Heart left ventricle (tissue), 16 donors: ENCODE results near the gene UGT1A9. TPM values are rescaled to one million over a fixed set of nuclear protein-coding genes. Genes with fewer than 3 reads are reported as not detected.

Experiments used
- ATAC-seq, 4 donors: fragments of 200-7000 bp; cut with Tn5 transposase; one replicate each; pipeline ENCODE4 v1.9.1; 2020 to 2022; ENCODE audit warnings: moderate library complexity in 4 of 4, mild to moderate bottlenecking in 3 of 4, moderate number of reproducible peaks in 1 of 4
- DNase-seq, 5 donors: peaks; one replicate each; pipeline ENCODE4 v3.0.0-alpha.2; 2020
- H3K27ac ChIP-seq, 12 donors: fragments of 200-600 bp; sonication (generic) in 4 of 12; one replicate each; pipeline versions ENCODE4 v1.5.0 to v1.8.0; 2016 to 2022; ENCODE audit warnings: mild to moderate bottlenecking in 2 of 12
- H3K27me3 ChIP-seq, 9 donors: fragments of 200-600 bp; sonication (generic) in 2 of 9; one replicate each; pipeline versions ENCODE4 v1.5.1 to v1.8.0; 2016 to 2022; ENCODE audit warnings: mild to moderate bottlenecking in 3 of 9
- H3K36me3 ChIP-seq, 9 donors: fragments of 200-600 bp; sonication (generic) in 2 of 9; one replicate each; pipeline versions ENCODE4 v1.5.0 to v1.8.0; 2018 to 2022; ENCODE audit warnings: mild to moderate bottlenecking in 2 of 9
- H3K4me1 ChIP-seq, 12 donors: fragments of 200-600 bp; sonication (generic) in 4 of 12; one replicate each; pipeline versions ENCODE4 v1.5.0 to v1.8.0; 2016 to 2022; ENCODE audit warnings: mild to moderate bottlenecking in 3 of 12
- H3K4me3 ChIP-seq, 12 donors: fragments of 200-600 bp; sonication (generic) in 4 of 12; one replicate each; pipeline versions ENCODE4 v1.5.0 to v1.8.0; 2017 to 2022; ENCODE audit warnings: mild to moderate bottlenecking in 9 of 12, moderate library complexity in 4 of 12
- H3K9me3 ChIP-seq, 12 donors: fragments of 200-600 bp; sonication (generic) in 4 of 12; one replicate each; pipeline versions ENCODE4 v1.5.0 to v1.8.0; 2016 to 2022; ENCODE audit warnings: mild to moderate bottlenecking in 1 of 12
- POLR2A ChIP-seq, 2 donors: fragments of 450-650 bp; IDR thresholded peaks; one replicate each; pipeline ENCODE4 v1.6.1; 2017; ENCODE audit warnings: antibody characterized with exemption in 2 of 2, mild to moderate bottlenecking in 2 of 2, moderate library complexity in 2 of 2
- WGBS, 4 donors: extraction: QIAGEN DNeasy Blood & Tissue Kit in 2 of 4; methylation state at CpG; one replicate each; pipeline versions ENCODE4 v1.1.5 to v1.1.7; 2013 to 2018; 5-methylcytosine and 5-hydroxymethylcytosine counted together
- intact Hi-C, 10 donors: fragments of 100-400 bp; cut with DNase I; formaldehyde crosslinking; loops; one replicate each; pipeline versions ENCODE4 v1.11.1 to v1.14.2; 2022
- polyA plus RNA-seq, 2 donors: library from polyadenylated mRNA; stranded (reverse); fragments of 200-250 nt; gene quantifications; one replicate each; pipeline ENCODE4 v1.2.3, GENCODE V29; 2013
- total RNA-seq, 9 donors: library from RNA; depleted of rRNA in 2 of 9; stranded (reverse); fragments of >200 nt in 2 of 9; fragmentation: NEBNext Ultra II Directional in 3 of 9; extraction: Animal tissue kit (Norgen Biotek cat#: 25700) in 3 of 9; gene quantifications; one replicate each; pipeline versions ENCODE4 v1.1.0 to v1.2.4, GENCODE V29; 2016 to 2023
- TF ChIP-seq, protein P1 (sequence below), 12 donors: fragments of 200-600 bp; sonication (generic) in 4 of 12; IDR thresholded peaks; one replicate each; pipeline versions ENCODE4 v1.5.0 to v1.8.0; 2018 to 2022; ENCODE audit warnings: antibody characterized with exemption in 12 of 12, mild to moderate bottlenecking in 5 of 12
- donor health status: ischemic (EF 13 %, LVEDD 7.1; RV severe dilation, severe dysfunction).
- donor health status: healthy with polysubstance abuse.
- donor health status: DM: no; HTN: yes; CAD: no.
- donor health status: DM: no; HTN: no; CAD: no.
- donor health status: ischemic (EF 25% LVEDD 6.9; RV normal size, moderate dysfunction).
- donor health status: ischemic (EF 25% LVEDD 5.7; RV mildly dilated, moderate dysfunction).
- donor health status: healthy.
- donor health status: DM: yes; HTN: yes; CAD: no.
- donor health status: ischemic (EF 35%, LVEDD 5.7; RV mildly dilated, moderate dysfunction).
- donor health status: nonischemic (EF 11% LVEDD 7.7; RV severe dilation, severe dysfunction).
- donor health status: DM: yes; HTN: yes; CAD: no.
- donor health status: PGD.
- donor health status: ischemic (EF 29% LVEDD 5.4; RV normal size, mild dysfunction).
- donor health status: nonischemic (EF 23%, LVEDD 6.1; RV moderate dilation, normal function).

Gene UGT1A9
- total and polyA plus RNA-seq, 11 donors = not detected

- Histone ChIP-seq H3K4me1 (no peaks in the 10 kb centered on the region), H3K27me3 (no peaks in the 10 kb centered on the region), H3K36me3 (no peaks in the 10 kb centered on the region), H3K27ac (no peak overlapping the region), H3K9me3 (no peaks in the 10 kb centered on the region), H3K4me3 (no peak overlapping the region)
- 71 to 87% (median 73%) methylated on average over 8 to 9 of the region's 9 CpGs for WGBS, 4 donors
- no peak for ATAC-seq
- intact Hi-C loops = no loop called here
- TF ChIP-seq, protein P1, sequence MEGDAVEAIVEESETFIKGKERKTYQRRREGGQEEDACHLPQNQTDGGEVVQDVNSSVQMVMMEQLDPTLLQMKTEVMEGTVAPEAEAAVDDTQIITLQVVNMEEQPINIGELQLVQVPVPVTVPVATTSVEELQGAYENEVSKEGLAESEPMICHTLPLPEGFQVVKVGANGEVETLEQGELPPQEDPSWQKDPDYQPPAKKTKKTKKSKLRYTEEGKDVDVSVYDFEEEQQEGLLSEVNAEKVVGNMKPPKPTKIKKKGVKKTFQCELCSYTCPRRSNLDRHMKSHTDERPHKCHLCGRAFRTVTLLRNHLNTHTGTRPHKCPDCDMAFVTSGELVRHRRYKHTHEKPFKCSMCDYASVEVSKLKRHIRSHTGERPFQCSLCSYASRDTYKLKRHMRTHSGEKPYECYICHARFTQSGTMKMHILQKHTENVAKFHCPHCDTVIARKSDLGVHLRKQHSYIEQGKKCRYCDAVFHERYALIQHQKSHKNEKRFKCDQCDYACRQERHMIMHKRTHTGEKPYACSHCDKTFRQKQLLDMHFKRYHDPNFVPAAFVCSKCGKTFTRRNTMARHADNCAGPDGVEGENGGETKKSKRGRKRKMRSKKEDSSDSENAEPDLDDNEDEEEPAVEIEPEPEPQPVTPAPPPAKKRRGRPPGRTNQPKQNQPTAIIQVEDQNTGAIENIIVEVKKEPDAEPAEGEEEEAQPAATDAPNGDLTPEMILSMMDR (IDR thresholded peaks at IDR 0.05) = no peak
- no peak for TF ChIP-seq POLR2A (IDR thresholded peaks at IDR 0.05)
- no peak for DNase-seq
Observed at GRCh38 chr2:233801357-233802131, 129.8 kb downstream of the UGT1A9 start.

GRCh38 chr2:233802132-233802815 is 130.6 kb downstream of the UGT1A9 start:
- ATAC-seq = no peak
- intact Hi-C loops = no loop called here

DNA sequence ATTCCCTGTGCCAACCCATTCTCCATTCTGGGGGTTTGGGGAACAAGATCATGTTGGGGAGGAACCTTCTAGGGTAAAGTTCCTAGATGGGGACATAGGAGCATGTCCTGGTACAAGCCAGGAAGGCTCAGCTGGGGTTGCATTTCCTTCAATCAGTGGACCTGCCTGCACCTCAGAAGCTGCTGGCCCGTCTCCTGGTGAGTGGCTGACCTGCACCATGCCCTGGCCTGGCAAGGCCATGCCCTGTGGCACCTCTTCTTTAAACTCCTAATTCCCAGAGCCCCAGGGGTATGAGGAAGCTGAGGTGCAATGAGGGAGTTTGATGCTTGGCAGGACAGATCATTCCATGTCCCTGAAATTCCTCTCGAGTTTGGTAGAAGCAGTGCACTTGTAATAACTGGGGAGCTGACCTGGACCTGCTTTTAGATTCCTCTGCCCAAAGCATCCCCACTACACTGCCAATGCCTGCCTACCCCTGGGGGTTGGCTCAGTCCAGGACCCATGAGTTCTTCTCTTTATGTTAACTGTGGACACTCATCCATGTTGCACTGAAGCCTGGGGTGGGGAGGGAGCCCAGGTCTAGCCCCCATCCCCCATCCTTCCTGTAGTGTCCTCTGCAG is 131.7 kb downstream of the UGT1A9 start:
- Histone ChIP-seq H3K27ac (no peak overlapping the region), H3K4me1 (no peaks in the 10 kb centered on the region), H3K9me3 (no peaks in the 10 kb centered on the region), H3K27me3 (peaks cover 0 to 3% (median 0%) of the 10 kb centered on the region in 9 donors), H3K4me3 (no peak overlapping the region), H3K36me3 (no peaks in the 10 kb centered on the region)
- intact Hi-C loops = no loop called here
- WGBS, 4 donors = 56 to 88% (median 62%) methylated on average over 2 of the region's 2 CpGs
- DNase-seq = no peak
- TF ChIP-seq, protein P1 (IDR thresholded peaks at IDR 0.05) = no peak
- TF ChIP-seq POLR2A (IDR thresholded peaks at IDR 0.05) = no peak
- ATAC-seq = no peak

More at GRCh38 chr2:233802132-233802815, 130.6 kb downstream of the UGT1A9 start:
- Histone ChIP-seq H3K27ac (no peak overlapping the region), H3K27me3 (no peaks in the 10 kb centered on the region), H3K9me3 (no peaks in the 10 kb centered on the region), H3K4me3 (no peak overlapping the region), H3K4me1 (no peaks in the 10 kb centered on the region), H3K36me3 (no peaks in the 10 kb centered on the region)
- TF ChIP-seq, protein P1 (IDR thresholded peaks at IDR 0.05) = no peak
- TF ChIP-seq POLR2A (IDR thresholded peaks at IDR 0.05) = no peak
- DNase-seq = no peak
- WGBS, 4 donors = 57 to 92% (median 58%) methylated on average over 2 to 3 of the region's 3 CpGs

DNA sequence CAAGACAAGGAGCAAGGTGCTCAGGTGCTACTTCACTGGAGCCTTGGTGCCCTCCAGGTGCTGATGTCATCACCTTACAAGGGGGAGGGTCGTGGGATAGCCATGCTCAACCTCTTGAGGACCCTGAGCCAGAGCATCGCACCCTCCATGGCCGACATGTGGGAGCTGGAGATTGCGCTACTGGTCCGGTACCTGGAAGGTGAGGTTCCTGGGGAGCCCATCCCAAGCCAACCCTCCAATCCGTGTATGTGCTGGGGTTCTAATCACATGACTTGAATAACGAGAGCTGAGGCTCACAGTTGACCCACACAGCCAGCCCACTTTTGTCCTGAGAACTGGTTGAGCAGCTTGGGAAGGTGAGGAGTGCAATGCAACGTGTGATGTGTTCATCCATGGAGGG is 132.3 kb downstream of the UGT1A9 start:
- H3K4me3 ChIP-seq = no peak overlapping the region
- TF ChIP-seq, protein P1 (IDR thresholded peaks at IDR 0.05) = no peak
- no peak for TF ChIP-seq POLR2A (IDR thresholded peaks at IDR 0.05)
- ATAC-seq (no peak), DNase-seq (peak in 1 of 5 donors; percentile 2)
- peaks cover 0 to 9% (median 0%) of the 10 kb centered on the region in 9 donors for H3K27me3 ChIP-seq
- intact Hi-C loops = no loop called here
- WGBS, 4 donors = 26 to 72% (median 66%) methylated on average over 4 to 8 of the region's 8 CpGs
- no peaks in the 10 kb centered on the region for H3K36me3 ChIP-seq
- no peak overlapping the region for H3K27ac ChIP-seq
- no peaks in the 10 kb centered on the region for H3K9me3 ChIP-seq
- no peaks in the 10 kb centered on the region for H3K4me1 ChIP-seq
